H54 (cell line): ENCODE data around the gene TFDP2.
A peak's percentile ranks its signal among the peaks of the same experiment; 100 is the strongest.

Experiments used
- DNase-seq: peaks from one replicate; pipeline ENCODE4 v3.0.0; 2011; ENCODE audit warnings: low spot score, mixed read lengths; ENCODE audit not compliant: insufficient read length
- FAIRE-seq: peaks from 3 replicates; lab custom pipeline; 2011; peaks lifted over from hg19 to GRCh38; lab: Jason Lieb, UNC
- POLR2A ChIP-seq: IDR thresholded peaks from 2 replicates; pipeline ENCODE4 v1.6.1; 2011; ENCODE audit warnings: low read depth, mild to moderate bottlenecking, low read length

The TFDP2 gene

DNA sequence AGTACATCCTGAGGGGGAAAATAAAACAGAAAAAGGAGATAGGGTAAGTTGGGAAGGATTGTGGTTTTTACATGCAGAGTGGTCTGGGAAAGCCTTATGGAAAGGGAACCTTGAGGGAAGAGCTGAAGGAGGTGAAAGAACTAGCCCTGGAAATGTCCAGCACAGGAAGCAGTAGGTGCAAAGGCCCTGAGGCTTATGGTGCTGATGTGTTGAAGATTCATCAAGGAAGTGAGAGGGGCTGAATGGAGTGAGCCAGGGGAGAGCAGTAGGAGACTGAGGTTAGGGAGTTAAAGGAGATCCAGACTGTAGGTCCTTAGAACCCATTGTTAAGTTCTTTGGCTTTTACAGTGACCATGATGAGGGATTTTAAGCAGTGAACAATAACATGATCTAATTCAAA lies 239.9 kb downstream of the TFDP2 start:
- no peak for TF ChIP-seq POLR2A
- FAIRE-seq (no peak), DNase-seq (no peak)

DNA sequence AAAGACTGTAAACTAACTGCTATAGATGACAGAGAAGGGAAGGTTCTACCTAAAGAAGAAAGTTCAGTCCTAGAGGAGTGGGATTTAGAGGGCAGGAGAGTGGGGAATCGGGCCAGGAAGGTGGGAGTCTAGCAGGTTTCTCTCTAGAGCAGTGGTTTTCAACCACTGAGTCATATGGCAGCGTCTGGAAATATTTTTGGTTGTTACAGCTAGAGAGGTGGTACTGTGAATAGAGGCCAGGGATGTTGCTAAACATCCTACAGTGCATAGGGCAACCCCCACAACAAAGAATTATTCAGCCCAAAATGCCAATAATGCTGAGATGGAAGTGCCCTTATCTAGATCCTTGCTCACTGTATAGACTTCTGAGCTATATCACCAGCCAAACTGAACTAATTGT lies 244.2 kb downstream of the TFDP2 start:
- no peak for DNase-seq
- no peak for FAIRE-seq
- no peak for TF ChIP-seq POLR2A

DNA sequence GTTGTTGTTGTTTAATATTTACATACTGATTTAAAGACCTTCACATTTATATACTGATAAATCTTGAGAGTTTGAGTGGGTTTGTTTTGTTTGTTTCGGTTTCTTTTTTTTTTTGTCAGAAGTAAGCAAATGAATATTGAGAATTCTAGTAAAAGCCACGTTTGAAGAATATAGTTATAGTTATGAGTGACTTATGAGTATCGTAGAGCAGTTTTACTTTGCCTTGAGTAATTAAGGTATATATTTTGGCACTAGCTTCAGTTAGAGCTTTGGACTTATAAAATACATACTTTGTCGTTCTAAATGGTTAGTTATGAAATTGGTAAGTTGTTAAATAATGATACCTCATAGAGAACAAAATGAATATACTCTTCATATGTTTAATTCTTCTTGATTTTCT lies 245.1 kb downstream of the TFDP2 start:
- DNase-seq = no peak
- no peak for TF ChIP-seq POLR2A
- no peak for FAIRE-seq

DNA sequence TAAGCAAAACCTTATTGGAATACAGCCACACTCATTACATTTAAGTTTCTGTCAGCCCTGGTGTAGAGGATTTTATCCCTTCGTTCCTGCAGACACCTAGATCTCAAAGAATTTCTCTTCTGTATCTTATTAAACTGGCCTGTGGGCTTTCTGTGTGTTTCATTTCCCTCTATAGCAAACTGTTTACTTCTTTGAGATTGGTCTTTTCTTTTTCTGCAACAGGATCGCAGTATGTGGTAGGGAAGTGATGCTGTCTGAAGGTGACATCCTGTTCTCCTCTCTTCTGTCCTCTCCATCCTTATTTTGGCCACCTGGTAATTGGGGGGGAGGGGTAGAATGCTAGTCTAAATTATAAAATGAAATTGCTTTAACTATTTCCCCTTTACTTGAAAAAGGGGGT lies 247.4 kb downstream of the TFDP2 start:
- FAIRE-seq (no peak), DNase-seq (no peak)
- no peak for TF ChIP-seq POLR2A

DNA sequence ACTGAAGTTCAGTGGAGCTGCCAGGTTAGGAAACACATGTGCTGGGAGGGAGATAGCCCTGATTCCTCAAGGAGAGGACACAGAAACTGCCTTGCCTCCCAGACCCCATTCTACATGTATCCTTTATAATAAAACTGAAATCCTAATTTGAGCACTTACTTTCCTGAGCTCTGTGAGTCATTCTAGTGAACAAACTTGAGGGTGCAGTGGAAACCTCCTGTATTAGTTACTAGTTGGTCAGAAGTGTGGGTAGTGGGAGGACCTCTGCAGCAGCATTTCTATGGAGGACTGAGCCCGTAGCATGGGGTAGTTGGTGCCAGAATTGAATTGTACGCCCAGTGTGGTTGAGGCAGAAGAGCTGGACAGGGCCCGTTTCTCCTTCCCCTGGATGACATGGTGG lies 249.0 kb downstream of the TFDP2 start:
- FAIRE-seq = no peak
- no peak for TF ChIP-seq POLR2A
- DNase-seq = no peak

DNA sequence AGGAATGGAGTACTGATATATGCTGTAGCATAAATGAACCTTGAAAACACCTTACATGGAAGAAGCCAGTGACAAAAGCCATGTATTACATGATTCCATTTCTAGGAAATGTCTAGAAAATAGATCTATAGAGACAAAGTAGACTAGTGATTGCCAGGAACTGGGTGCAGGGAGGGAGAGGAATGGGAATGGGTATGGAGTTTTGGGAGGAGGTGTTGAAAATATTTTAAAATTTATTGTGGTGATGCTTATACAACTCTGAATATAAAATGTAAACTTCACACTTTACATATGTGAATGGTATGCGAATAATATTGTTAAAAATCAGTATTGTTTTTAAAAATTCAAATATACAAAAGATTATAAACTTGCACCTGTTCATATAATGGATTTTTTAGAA lies 250.4 kb downstream of the TFDP2 start:
- DNase-seq (no peak), FAIRE-seq (no peak)
- TF ChIP-seq POLR2A = no peak

DNA sequence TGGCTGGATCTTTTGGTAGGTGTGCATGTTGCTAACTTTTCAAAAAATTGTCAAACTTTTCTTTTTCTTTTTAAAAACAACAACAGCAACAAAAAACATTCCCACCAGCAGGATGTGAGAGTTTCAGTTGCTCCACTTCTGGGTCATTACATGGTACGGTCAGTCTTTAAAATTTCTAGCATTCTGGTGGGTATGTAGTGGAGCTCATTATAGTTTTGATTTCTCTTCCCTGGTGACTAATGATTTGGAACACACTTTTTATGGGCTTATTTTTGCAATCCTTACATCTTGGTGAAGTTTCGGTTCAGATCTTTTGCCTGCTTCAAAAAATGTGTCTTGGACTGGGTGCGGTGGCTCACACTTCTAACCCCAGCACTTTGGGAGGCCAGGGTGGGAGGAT lies 253.6 kb downstream of the TFDP2 start:
- no peak for DNase-seq

DNA sequence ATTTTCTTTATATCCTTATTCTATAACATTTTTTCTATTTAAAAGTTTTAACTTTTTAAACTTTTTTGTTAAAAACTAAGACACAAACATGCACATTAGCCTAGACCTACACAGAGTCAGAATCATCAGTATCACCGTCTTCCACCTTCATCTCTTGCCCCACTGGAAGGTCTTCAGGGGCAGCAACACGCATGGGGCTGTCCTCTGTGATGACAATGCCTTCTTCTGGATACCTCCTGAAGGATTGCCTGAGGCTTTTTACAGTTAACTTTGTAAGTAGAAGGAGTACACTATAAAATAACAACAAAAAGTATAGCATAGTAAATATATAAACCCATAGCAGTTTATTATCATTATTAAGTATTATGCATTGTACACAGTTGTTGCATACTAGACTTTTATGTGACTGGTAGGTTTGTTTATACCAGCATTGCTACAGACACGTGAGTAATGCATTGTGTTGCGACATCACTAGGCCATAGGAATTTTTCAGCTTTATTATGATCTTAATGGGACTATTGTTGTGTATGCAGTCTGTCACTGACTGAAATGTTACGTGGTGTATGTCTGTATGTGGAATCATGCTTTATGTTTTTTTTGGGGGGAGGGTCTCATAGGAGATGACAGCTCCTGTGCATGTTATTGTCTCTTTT lies 254.7 kb downstream of the TFDP2 start:
- DNase-seq (no peak), FAIRE-seq (peak; percentile 85)
- no peak for TF ChIP-seq POLR2A

More for the DNA sequence above, 253.6 kb downstream of the TFDP2 start:
- TF ChIP-seq POLR2A = no peak
- FAIRE-seq = no peak
